Activated CD4-positive, alpha-beta memory T cell treated with anti-CD3 and anti-CD28 coated beads for 36 hours (primary cell): ENCODE measurements around the gene IGLL5. TPM values are rescaled to one million over a fixed set of nuclear protein-coding genes. Genes with fewer than 3 reads are reported as not detected.

Source experiments
- CTCF ChIA-PET: fragments of 350-600 bp; sonication (Branson Sonifier 250); formaldehyde crosslinking; loops from one replicate; lab custom pipeline; 2021; ENCODE audit warnings: antibody characterized with exemption, inconsistent platforms; lab: Charles Lee
- POLR2A ChIA-PET: fragments of 350-600 bp; sonication (Branson Sonifier 250); formaldehyde crosslinking; loops from one replicate; lab custom pipeline; 2021; ENCODE audit warnings: antibody characterized with exemption; lab: Charles Lee
- DNase-seq: peaks from one replicate; pipeline ENCODE4 v3.0.0-alpha.2; 2020
- H3K27ac Mint-ChIP-seq: one replicate; pipeline ENCODE4 v1.8.0; 2021; ENCODE audit warnings: mixed read lengths
- H3K27me3 Mint-ChIP-seq: one replicate; pipeline ENCODE4 v1.8.0; 2021; ENCODE audit warnings: mixed read lengths
- H3K36me3 Mint-ChIP-seq: one replicate; pipeline ENCODE4 v1.8.0; 2021; ENCODE audit warnings: mixed read lengths
- H3K4me1 Mint-ChIP-seq: one replicate; pipeline ENCODE4 v1.8.0; 2021; ENCODE audit warnings: low read depth, mixed read lengths
- H3K4me3 Mint-ChIP-seq: one replicate; pipeline ENCODE4 v1.8.0; 2021; ENCODE audit warnings: mild to moderate bottlenecking, mixed read lengths
- H3K9me3 Mint-ChIP-seq: one replicate; pipeline ENCODE4 v1.8.0; 2021; ENCODE audit warnings: mixed read lengths
- intact Hi-C: fragments of 100-400 bp; cut with micrococcal nuclease; formaldehyde crosslinking; loops from one replicate; pipeline ENCODE4 v1.15.1; 2023
- total RNA-seq, 2 experiments: library from RNA; stranded (reverse); gene quantifications; one replicate each; pipeline ENCODE4 v1.2.3, GENCODE V29; 2021

The IGLL5 gene
- total RNA-seq, 2 experiments from 2014 or later: not detected

- Mint-ChIP-seq H3K4me1 (peaks cover 5% of the 10 kb centered on the region), H3K9me3 (no peaks in the 10 kb centered on the region), H3K27ac (no peak overlapping the region), H3K4me3 (no peak overlapping the region), H3K27me3 (no peaks in the 10 kb centered on the region), H3K36me3 (no peaks in the 10 kb centered on the region)
- ChIA-PET POLR2A (no interaction called here), CTCF (interaction anchor here (10.7 to 15.0 kb wide), 2 partner anchors 29 to 104 kb away, joined by 100 to 286 read pairs; no protein-coding TSS in a partner anchor)
- DNase-seq: no peak
- intact Hi-C loops: no loop called here
These were observed 35.6 kb upstream of the IGLL5 start for GRCh38 chr22:22851969-22852368.

GRCh38 chr22:22853713-22854112, 33.9 kb upstream of the IGLL5 start:
- POLR2A ChIA-PET: no interaction called here
- H3K4me1 Mint-ChIP-seq: no peaks in the 10 kb centered on the region

GRCh38 chr22:22854466-22854865, 33.1 kb upstream of the IGLL5 start:
- no peak overlapping the region for H3K4me3 Mint-ChIP-seq

More at GRCh38 chr22:22853713-22854112, 33.9 kb upstream of the IGLL5 start:
- CTCF ChIA-PET: interaction anchor here (1.0 to 15.0 kb wide), 3 partner anchors 28 to 102 kb away, joined by 3 to 286 read pairs (median 100); no protein-coding TSS in a partner anchor
- Mint-ChIP-seq H3K27ac (no peak overlapping the region), H3K9me3 (no peaks in the 10 kb centered on the region), H3K4me3 (no peak overlapping the region), H3K36me3 (no peaks in the 10 kb centered on the region), H3K27me3 (no peaks in the 10 kb centered on the region)
- no peak for DNase-seq
- intact Hi-C loops: no loop called here

GRCh38 chr22:22855085-22855484, 32.5 kb upstream of the IGLL5 start:
- Mint-ChIP-seq H3K9me3 (no peaks in the 10 kb centered on the region), H3K4me1 (no peaks in the 10 kb centered on the region), H3K36me3 (no peaks in the 10 kb centered on the region), H3K27me3 (no peaks in the 10 kb centered on the region), H3K27ac (no peak overlapping the region), H3K4me3 (no peak overlapping the region)
- ChIA-PET POLR2A (no interaction called here), CTCF (interaction anchor here (0.8 to 15.0 kb wide), 12 partner anchors 9 to 101 kb away, joined by 3 to 286 read pairs (median 5); no protein-coding TSS in a partner anchor)
- DNase-seq: no peak
- intact Hi-C loops: no loop called here

More at GRCh38 chr22:22854466-22854865, 33.1 kb upstream of the IGLL5 start:
- DNase-seq: no peak
- no peaks in the 10 kb centered on the region for H3K4me1 Mint-ChIP-seq
- no peak overlapping the region for H3K27ac Mint-ChIP-seq
- H3K36me3 Mint-ChIP-seq: no peaks in the 10 kb centered on the region
- H3K27me3 Mint-ChIP-seq: no peaks in the 10 kb centered on the region
- ChIA-PET POLR2A (no interaction called here), CTCF (interaction anchor here (1.6 to 15.0 kb wide), 3 partner anchors 20 to 101 kb away, joined by 4 to 286 read pairs (median 100); no protein-coding TSS in a partner anchor)
- no peaks in the 10 kb centered on the region for H3K9me3 Mint-ChIP-seq
- intact Hi-C loops: no loop called here

GRCh38 chr22:22855617-22856308, 31.9 kb upstream of the IGLL5 start:
- H3K36me3 Mint-ChIP-seq: no peaks in the 10 kb centered on the region
- no peak overlapping the region for H3K27ac Mint-ChIP-seq
- H3K4me3 Mint-ChIP-seq: no peak overlapping the region
- no peaks in the 10 kb centered on the region for H3K27me3 Mint-ChIP-seq
- intact Hi-C loops: loop anchor here (1.0 kb wide), 1 partner anchor 31 kb away; no protein-coding TSS in a partner anchor
- DNase-seq: peak; percentile 56
- no peaks in the 10 kb centered on the region for H3K4me1 Mint-ChIP-seq
- H3K9me3 Mint-ChIP-seq: no peaks in the 10 kb centered on the region
- CTCF ChIA-PET: interaction anchor here (0.8 to 15.0 kb wide), 13 partner anchors 10 to 102 kb away, joined by 3 to 286 read pairs (median 4); no protein-coding TSS in a partner anchor
- POLR2A ChIA-PET: no interaction called here

GRCh38 chr22:22856364-22856763, 31.3 kb upstream of the IGLL5 start:
- intact Hi-C loops: loop anchor here (1.0 kb wide), 1 partner anchor 32 kb away; no protein-coding TSS in a partner anchor
- H3K9me3 Mint-ChIP-seq: no peaks in the 10 kb centered on the region
- H3K4me3 Mint-ChIP-seq: no peak overlapping the region
- no peaks in the 10 kb centered on the region for H3K36me3 Mint-ChIP-seq
- H3K27ac Mint-ChIP-seq: no peak overlapping the region
- DNase-seq: no peak
- H3K4me1 Mint-ChIP-seq: no peaks in the 10 kb centered on the region
- H3K27me3 Mint-ChIP-seq: no peaks in the 10 kb centered on the region
- ChIA-PET CTCF (interaction anchor here (1.0 to 15.0 kb wide), 6 partner anchors 10 to 100 kb away, joined by 3 to 286 read pairs (median 6); no protein-coding TSS in a partner anchor), POLR2A (no interaction called here)

GRCh38 chr22:22856885-22857606, 30.6 kb upstream of the IGLL5 start:
- intact Hi-C loops: loop anchor here (1.0 kb wide), 1 partner anchor 33 kb away; no protein-coding TSS in a partner anchor
- H3K9me3 Mint-ChIP-seq: no peaks in the 10 kb centered on the region
- POLR2A ChIA-PET: no interaction called here
- H3K4me1 Mint-ChIP-seq: no peaks in the 10 kb centered on the region
- no peak overlapping the region for H3K27ac Mint-ChIP-seq
- H3K27me3 Mint-ChIP-seq: no peaks in the 10 kb centered on the region
- no peak for DNase-seq
- CTCF ChIA-PET: interaction anchor here (0.6 to 15.0 kb wide), 8 partner anchors 10 to 99 kb away, joined by 3 to 286 read pairs (median 4); no protein-coding TSS in a partner anchor
- H3K36me3 Mint-ChIP-seq: no peaks in the 10 kb centered on the region
- no peak overlapping the region for H3K4me3 Mint-ChIP-seq

- POLR2A ChIA-PET: no interaction called here
- H3K36me3 Mint-ChIP-seq: no peaks in the 10 kb centered on the region
- no peak overlapping the region for H3K27ac Mint-ChIP-seq
- DNase-seq: no peak
- CTCF ChIA-PET: interaction anchor here (0.6 to 15.0 kb wide), 9 partner anchors 10 to 102 kb away, joined by 3 to 286 read pairs (median 3); no protein-coding TSS in a partner anchor
- H3K27me3 Mint-ChIP-seq: no peaks in the 10 kb centered on the region
- intact Hi-C loops: no loop called here
- H3K4me3 Mint-ChIP-seq: no peak overlapping the region
- H3K4me1 Mint-ChIP-seq: no peaks in the 10 kb centered on the region
- no peaks in the 10 kb centered on the region for H3K9me3 Mint-ChIP-seq
These were observed 29.7 kb upstream of the IGLL5 start for GRCh38 chr22:22857607-22858558.

GRCh38 chr22:22858559-22858937, 29.1 kb upstream of the IGLL5 start:
- no peaks in the 10 kb centered on the region for H3K36me3 Mint-ChIP-seq
- H3K9me3 Mint-ChIP-seq: no peaks in the 10 kb centered on the region
- intact Hi-C loops: no loop called here
- no peak for DNase-seq
- no peaks in the 10 kb centered on the region for H3K27me3 Mint-ChIP-seq
- no peak overlapping the region for H3K27ac Mint-ChIP-seq
- POLR2A ChIA-PET: no interaction called here
- peaks cover 3% of the 10 kb centered on the region for H3K4me1 Mint-ChIP-seq
- H3K4me3 Mint-ChIP-seq: no peak overlapping the region
- CTCF ChIA-PET: interaction anchor here (1.0 to 15.0 kb wide), 8 partner anchors 8 to 102 kb away, joined by 3 to 286 read pairs (median 4); no protein-coding TSS in a partner anchor

GRCh38 chr22:22863001-22863400, 24.6 kb upstream of the IGLL5 start:
- intact Hi-C loops: no loop called here
- no peaks in the 10 kb centered on the region for H3K36me3 Mint-ChIP-seq
- peaks cover 36% of the 10 kb centered on the region for H3K4me1 Mint-ChIP-seq
- no peak overlapping the region for H3K4me3 Mint-ChIP-seq
- no peaks in the 10 kb centered on the region for H3K27me3 Mint-ChIP-seq
- ChIA-PET CTCF (interaction anchor here (0.5 to 1.5 kb wide), 6 partner anchors 14 to 279 kb away, joined by 3 to 5 read pairs (median 4); partner anchors contain the start of gene RSPH14), POLR2A (no interaction called here)
- no peak overlapping the region for H3K27ac Mint-ChIP-seq
- no peaks in the 10 kb centered on the region for H3K9me3 Mint-ChIP-seq
- DNase-seq: no peak
